K562 (cell line): ENCODE data around the gene C16orf92. TPM values are rescaled to one million over a fixed set of nuclear protein-coding genes. Genes with fewer than 3 reads are reported as not detected.

ENCODE experiments used
- BMI1 ChIP-seq: fragments of 150-350 bp; IDR thresholded peaks from 2 replicates; pipeline ENCODE4 v1.6.1; 2014; ENCODE audit warnings: low read length
- CCNT2 ChIP-seq: IDR thresholded peaks from 2 replicates; pipeline ENCODE4 v1.6.1; 2011; ENCODE audit warnings: borderline replicate concordance, low read depth, mild to moderate bottlenecking, moderate library complexity, mixed read lengths, low read length; ENCODE audit not compliant: insufficient read length; ENCODE audit errors: extremely low read depth
- DIDO1 ChIP-seq: fragments of 450-650 bp; IDR thresholded peaks from 2 replicates; pipeline ENCODE4 v1.6.1; 2016; ENCODE audit warnings: low read depth, missing biosample characterization, missing genetic modification characterization
- EP400 ChIP-seq: fragments of 450-650 bp; IDR thresholded peaks from 2 replicates; pipeline ENCODE4 v1.6.1; 2017; ENCODE audit warnings: antibody characterized with exemption, mild to moderate bottlenecking, moderate library complexity
- EWSR1 ChIP-seq: fragments of 450-650 bp; IDR thresholded peaks from 2 replicates; pipeline ENCODE4 v1.6.1; 2018; ENCODE audit warnings: borderline replicate concordance, mild to moderate bottlenecking, low read depth, moderate library complexity; ENCODE audit not compliant: partially characterized antibody
- GTF2E2 ChIP-seq: fragments of 200-800 bp; sonication (Bioruptor generic); IDR thresholded peaks from 2 replicates; pipeline ENCODE4 v1.6.1; 2016; ENCODE audit warnings: missing genetic modification characterization, missing compliant biosample characterization
- HOXB6 ChIP-seq: fragments of 250-450 bp; sonication (Bioruptor Pico); IDR thresholded peaks from 2 replicates; pipeline ENCODE4 v1.5.1; 2022; ENCODE audit warnings: mild to moderate bottlenecking, borderline replicate concordance
- MEIS2 ChIP-seq: fragments of 450-650 bp; IDR thresholded peaks from 2 replicates; pipeline ENCODE4 v1.6.1; 2014; ENCODE audit warnings: mild to moderate bottlenecking; ENCODE audit not compliant: partially characterized antibody
- NFIC ChIP-seq: fragments of 450-650 bp; IDR thresholded peaks from 2 replicates; pipeline ENCODE4 v1.6.1; 2017; ENCODE audit warnings: mild to moderate bottlenecking, inconsistent platforms
- POU5F1 ChIP-seq: fragments of 150-350 bp; IDR thresholded peaks from 2 replicates; pipeline ENCODE4 v1.6.1; 2014; ENCODE audit warnings: borderline replicate concordance, low read length, low read depth, mild to moderate bottlenecking; ENCODE audit not compliant: partially characterized antibody
- PTRF ChIP-seq: fragments of 450-650 bp; IDR thresholded peaks from 2 replicates; pipeline ENCODE4 v1.6.1; 2016; ENCODE audit warnings: mild to moderate bottlenecking, missing genetic modification characterization, missing compliant biosample characterization
- RBBP5 ChIP-seq: fragments of 200-600 bp; sonication (generic); IDR thresholded peaks from 2 replicates; pipeline ENCODE4 v1.6.1; 2012; ENCODE audit warnings: borderline replicate concordance, mild to moderate bottlenecking, low read length, control low read depth, inconsistent platforms; ENCODE audit not compliant: insufficient read depth, poor library complexity, severe bottlenecking
- SIN3B ChIP-seq: fragments of 450-650 bp; IDR thresholded peaks from 2 replicates; pipeline ENCODE4 v1.6.1; 2017; ENCODE audit warnings: low read depth, mild to moderate bottlenecking, moderate library complexity
- SPI1 ChIP-seq: IDR thresholded peaks from 2 replicates; pipeline ENCODE4 v1.6.1; 2011; ENCODE audit warnings: low read depth, low read length, control low read depth, borderline replicate concordance
- SUPT5H ChIP-seq: fragments of 450-650 bp; IDR thresholded peaks from 2 replicates; pipeline ENCODE4 v1.6.1; 2016
- TEAD2 ChIP-seq: fragments of 450-650 bp; IDR thresholded peaks from 2 replicates; pipeline ENCODE4 v1.6.1; 2016; ENCODE audit warnings: missing genetic modification characterization, control low read depth, missing compliant biosample characterization
- THRAP3 ChIP-seq: fragments of 450-650 bp; IDR thresholded peaks from 2 replicates; pipeline ENCODE4 v1.6.1; 2016; ENCODE audit warnings: mild to moderate bottlenecking, inconsistent platforms, borderline replicate concordance
- TRIM28 ChIP-seq: fragments of 450-650 bp; IDR thresholded peaks from 2 replicates; pipeline ENCODE4 v1.6.1; 2017
- XRCC3 ChIP-seq: fragments of 450-650 bp; IDR thresholded peaks from 2 replicates; pipeline ENCODE4 v1.6.1; 2017; ENCODE audit warnings: mild to moderate bottlenecking, moderate library complexity
- ZFP30 ChIP-seq: fragments of 250-450 bp; sonication (Bioruptor Pico); IDR thresholded peaks from 2 replicates; pipeline ENCODE4 v1.8.0; 2022; ENCODE audit warnings: moderate library complexity, mild to moderate bottlenecking, inconsistent platforms, borderline replicate concordance
- ZNF124 ChIP-seq: sonication (generic); formaldehyde crosslinking; IDR thresholded peaks from 2 replicates; pipeline ENCODE4 v1.8.1; 2022; ENCODE audit warnings: missing genetic modification reagents
- ZNF263 ChIP-seq: sonication (generic); formaldehyde crosslinking; IDR thresholded peaks from 2 replicates; pipeline ENCODE4 v1.8.0; 2022; ENCODE audit warnings: mild to moderate bottlenecking, missing genetic modification reagents, borderline replicate concordance
- ZNF431 ChIP-seq: sonication (generic); formaldehyde crosslinking; IDR thresholded peaks from 2 replicates; pipeline ENCODE4 v1.8.0; 2022; ENCODE audit warnings: mild to moderate bottlenecking, missing genetic modification reagents
- ZZZ3 ChIP-seq: fragments of 450-650 bp; IDR thresholded peaks from 2 replicates; pipeline ENCODE4 v1.6.1; 2016; ENCODE audit warnings: antibody characterized with exemption, mild to moderate bottlenecking, moderate library complexity
- polyA plus RNA-seq, 8 experiments: library from polyadenylated mRNA; depleted of rRNA in 4 of 8; stranded (reverse) in 5 of 8; unstranded in 3 of 8; fragments of >200 nt; fragmentation: Nextera tagmentation in 2 of 8; fragmentation: Illumina TruSeq in 1 of 8; extraction: Ambion mirVana in 2 of 8; extraction: Trizol in 1 of 8; gene quantifications; 2 replicates each; pipeline versions ENCODE4 v1.2.1 to v1.2.3, GENCODE V29; 2011 to 2014; ENCODE audit warnings: inconsistent platforms in 1 of 8, missing spikeins in 1 of 8
- total RNA-seq, 7 experiments: library from RNA; depleted of rRNA in 6 of 7; stranded (reverse); fragments of >200 nt in 6 of 7; fragmentation: Illumina TruSeq in 2 of 7; extraction: Trizol in 2 of 7; gene quantifications; 2 replicates each; pipeline versions ENCODE4 v1.2.1 to v1.2.3, GENCODE V29; 2011 to 2021; ENCODE audit warnings: low replicate concordance in 1 of 7
- TF ChIP-seq, protein P1 (sequence below): sonication (generic); IDR thresholded peaks from 2 replicates; pipeline ENCODE4 v1.6.1; 2016
- TF ChIP-seq, protein P2 (sequence below), 2 experiments: IDR thresholded peaks; 2 replicates each; pipeline ENCODE4 v1.6.1; 2011; ENCODE audit warnings: borderline replicate concordance in 1 of 2, control low read depth in 1 of 2, low read depth in 1 of 2, low read length in 1 of 2, mild to moderate bottlenecking in 1 of 2, mixed read lengths in 1 of 2, moderate library complexity in 1 of 2; ENCODE audit not compliant: insufficient read depth in 1 of 2, insufficient read length in 1 of 2, poor library complexity in 1 of 2, severe bottlenecking in 1 of 2; ENCODE audit errors: extremely low read depth in 1 of 2
- TF ChIP-seq, protein P3 (sequence below): fragments of 250-450 bp; sonication (Bioruptor Pico); IDR thresholded peaks from 2 replicates; pipeline ENCODE4 v1.8.0; 2021; ENCODE audit warnings: moderate library complexity, mild to moderate bottlenecking, inconsistent platforms

C16orf92 gene
- total and polyA plus RNA-seq, 9 of the 15 experiments (the other 6 are each of a cell fraction or from before 2014, with no cell fraction given), result not detected

DNA sequence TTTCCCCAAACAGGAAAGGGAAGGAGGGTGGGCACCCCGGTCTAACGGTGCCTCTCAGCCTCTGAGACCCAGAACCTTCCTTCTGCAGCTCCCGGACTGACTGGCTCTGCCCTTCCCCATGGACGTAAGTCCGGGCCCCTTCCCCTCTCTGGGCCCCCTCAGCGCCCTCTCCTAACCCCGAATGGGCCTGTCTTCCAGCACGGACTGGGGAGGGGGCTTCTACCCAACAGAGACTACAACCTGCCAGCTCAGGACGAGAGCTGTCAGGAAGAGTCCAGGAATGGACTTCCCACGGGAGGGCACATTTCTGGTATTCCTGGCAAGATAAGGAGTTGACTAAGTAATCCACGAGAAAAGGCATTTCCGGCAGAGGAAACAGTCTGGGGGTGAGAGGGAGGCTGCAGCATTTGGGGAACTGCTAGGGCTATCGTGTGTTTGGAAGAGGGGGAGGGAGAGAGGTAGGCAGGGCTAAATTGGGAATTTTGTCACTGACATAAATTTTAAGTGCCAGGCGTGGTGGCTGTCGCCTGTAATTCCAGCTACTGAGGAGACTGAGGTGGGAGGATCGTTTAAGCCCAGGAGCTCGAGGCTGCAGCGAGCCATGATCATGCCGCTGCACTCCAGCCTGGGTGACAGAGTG, 30.5 kb downstream of the C16orf92 start (continued):
- TF ChIP-seq, protein P1, sequence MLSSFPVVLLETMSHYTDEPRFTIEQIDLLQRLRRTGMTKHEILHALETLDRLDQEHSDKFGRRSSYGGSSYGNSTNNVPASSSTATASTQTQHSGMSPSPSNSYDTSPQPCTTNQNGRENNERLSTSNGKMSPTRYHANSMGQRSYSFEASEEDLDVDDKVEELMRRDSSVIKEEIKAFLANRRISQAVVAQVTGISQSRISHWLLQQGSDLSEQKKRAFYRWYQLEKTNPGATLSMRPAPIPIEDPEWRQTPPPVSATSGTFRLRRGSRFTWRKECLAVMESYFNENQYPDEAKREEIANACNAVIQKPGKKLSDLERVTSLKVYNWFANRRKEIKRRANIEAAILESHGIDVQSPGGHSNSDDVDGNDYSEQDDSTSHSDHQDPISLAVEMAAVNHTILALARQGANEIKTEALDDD, result 0 out of 2 replicates have a peak, but pooled peaks have one; percentile 21
- no peak for TF ChIP-seq ZNF431 (CRISPR knock-in tag)
- peak; percentile 64 for TF ChIP-seq MEIS2
- no peak for TF ChIP-seq ZZZ3
- no peak for TF ChIP-seq ZNF124 (CRISPR knock-in tag)
- no peak for TF ChIP-seq PTRF (tag)
- no peak for TF ChIP-seq DIDO1
- TF ChIP-seq TEAD2, result no peak
- TF ChIP-seq GTF2E2 (tag), result no peak
- no peak for TF ChIP-seq NFIC
- no peak for TF ChIP-seq SUPT5H
- no peak for TF ChIP-seq XRCC3
- no peak for TF ChIP-seq EP400
- no peak for TF ChIP-seq HOXB6 (CRISPR knock-in tag)
- TF ChIP-seq ZNF263, result no peak
- TF ChIP-seq POU5F1, result no peak
- TF ChIP-seq, protein P2, sequence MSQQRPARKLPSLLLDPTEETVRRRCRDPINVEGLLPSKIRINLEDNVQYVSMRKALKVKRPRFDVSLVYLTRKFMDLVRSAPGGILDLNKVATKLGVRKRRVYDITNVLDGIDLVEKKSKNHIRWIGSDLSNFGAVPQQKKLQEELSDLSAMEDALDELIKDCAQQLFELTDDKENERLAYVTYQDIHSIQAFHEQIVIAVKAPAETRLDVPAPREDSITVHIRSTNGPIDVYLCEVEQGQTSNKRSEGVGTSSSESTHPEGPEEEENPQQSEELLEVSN (IDR thresholded peaks at IDR 0.05; ENCODE audit: borderline replicate concordance in 1 of 2, extremely low read depth in 1 of 2, insufficient read depth in 1 of 2, insufficient read length in 1 of 2, low read depth in 1 of 2, low read length in 1 of 2, poor library complexity in 1 of 2, severe bottlenecking in 1 of 2), result no peak
- no peak for TF ChIP-seq THRAP3
- TF ChIP-seq TRIM28, result no peak
- TF ChIP-seq CCNT2, result no peak
- TF ChIP-seq, protein P3, sequence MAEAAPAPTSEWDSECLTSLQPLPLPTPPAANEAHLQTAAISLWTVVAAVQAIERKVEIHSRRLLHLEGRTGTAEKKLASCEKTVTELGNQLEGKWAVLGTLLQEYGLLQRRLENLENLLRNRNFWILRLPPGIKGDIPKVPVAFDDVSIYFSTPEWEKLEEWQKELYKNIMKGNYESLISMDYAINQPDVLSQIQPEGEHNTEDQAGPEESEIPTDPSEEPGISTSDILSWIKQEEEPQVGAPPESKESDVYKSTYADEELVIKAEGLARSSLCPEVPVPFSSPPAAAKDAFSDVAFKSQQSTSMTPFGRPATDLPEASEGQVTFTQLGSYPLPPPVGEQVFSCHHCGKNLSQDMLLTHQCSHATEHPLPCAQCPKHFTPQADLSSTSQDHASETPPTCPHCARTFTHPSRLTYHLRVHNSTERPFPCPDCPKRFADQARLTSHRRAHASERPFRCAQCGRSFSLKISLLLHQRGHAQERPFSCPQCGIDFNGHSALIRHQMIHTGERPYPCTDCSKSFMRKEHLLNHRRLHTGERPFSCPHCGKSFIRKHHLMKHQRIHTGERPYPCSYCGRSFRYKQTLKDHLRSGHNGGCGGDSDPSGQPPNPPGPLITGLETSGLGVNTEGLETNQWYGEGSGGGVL (CRISPR knock-in tag), result no peak
- no peak for TF ChIP-seq SIN3B
- peak; percentile 40 for TF ChIP-seq RBBP5
- TF ChIP-seq BMI1, result no peak
- peak; percentile 79; the same call in 1 of the 2 replicates for TF ChIP-seq SPI1
- no peak for TF ChIP-seq ZFP30
- no peak for TF ChIP-seq EWSR1
